ENCODE data around the gene ADAMTS3.

GRCh38 chr4:72286185-72286584 lies 282.8 kb downstream of the ADAMTS3 start:
- TF ChIP-seq CTCF (IDR thresholded peaks at IDR 0.05) (no peak), POLR2A (IDR thresholded peaks at IDR 0.05) (no peak)
